MCF 10A (cell line): ENCODE measurements around the gene MYOZ3. TPM values are rescaled to one million over a fixed set of nuclear protein-coding genes. Genes with fewer than 3 reads are reported as not detected.

ENCODE experiments used
- BruUV-seq: library from RNA; stranded (reverse); fragments of 400-500 nt; replicated peaks from 2 replicates; lab custom pipeline; 2021; lab: Mats Ljungman, UMichigan
- CTCF ChIA-PET: fragments of 300-600 bp; sonication (Branson Sonifier 250); formaldehyde crosslinking; extraction: SDS; loops from one replicate; lab custom pipeline; 2021; ENCODE audit warnings: antibody characterized with exemption, inconsistent platforms; lab: Yijun Ruan, JAX
- POLR2A ChIA-PET: fragments of 300-600, 350-650 bp; sonication (Branson Sonifier 250); formaldehyde crosslinking; extraction: SDS; loops from one replicate; lab custom pipeline; 2020; ENCODE audit warnings: antibody characterized with exemption, inconsistent platforms; lab: Yijun Ruan, JAX
- DNase-seq: peaks from one replicate; pipeline ENCODE4 v3.0.0-alpha.2; 2018; ENCODE audit not compliant: unreplicated experiment
- H3K27ac Mint-ChIP-seq: one replicate; pipeline ENCODE4 v1.8.0; 2022; ENCODE audit warnings: mild to moderate bottlenecking, low read depth, mixed read lengths; ENCODE audit not compliant: unreplicated experiment
- H3K27me3 Mint-ChIP-seq: one replicate; pipeline ENCODE4 v1.8.0; 2022; ENCODE audit warnings: mixed read lengths; ENCODE audit not compliant: insufficient read depth, unreplicated experiment
- H3K36me3 Mint-ChIP-seq: one replicate; pipeline ENCODE4 v1.8.0; 2022; ENCODE audit warnings: mild to moderate bottlenecking, moderate library complexity, mixed read lengths; ENCODE audit not compliant: insufficient read depth, unreplicated experiment
- H3K4me1 Mint-ChIP-seq: one replicate; pipeline ENCODE4 v1.8.0; 2022; ENCODE audit warnings: mixed read lengths; ENCODE audit not compliant: insufficient read depth, unreplicated experiment
- H3K4me3 Mint-ChIP-seq: one replicate; pipeline ENCODE4 v1.8.0; 2022; ENCODE audit warnings: mild to moderate bottlenecking, moderate library complexity, mixed read lengths; ENCODE audit not compliant: unreplicated experiment
- H3K9me3 Mint-ChIP-seq: one replicate; pipeline ENCODE4 v1.8.0; 2022; ENCODE audit warnings: mixed read lengths; ENCODE audit not compliant: unreplicated experiment
- intact Hi-C: fragments of 100-400 bp; cut with micrococcal nuclease; formaldehyde crosslinking; loops from 2 replicates; pipeline ENCODE4 v1.14.1; 2022
- total RNA-seq: library from RNA; stranded (reverse); gene quantifications from 2 replicates; pipeline ENCODE4 v1.2.3, GENCODE V29; 2022
- TF ChIP-seq, protein P1 (sequence below): fragments of 200-600 bp; IDR thresholded peaks from one replicate; pipeline ENCODE4 v1.8.0; 2022; ENCODE audit warnings: antibody characterized with exemption, mild to moderate bottlenecking; ENCODE audit not compliant: unreplicated experiment

The MYOZ3 gene
- total RNA-seq, 1 experiment from 2014 or later, result not detected

DNA sequence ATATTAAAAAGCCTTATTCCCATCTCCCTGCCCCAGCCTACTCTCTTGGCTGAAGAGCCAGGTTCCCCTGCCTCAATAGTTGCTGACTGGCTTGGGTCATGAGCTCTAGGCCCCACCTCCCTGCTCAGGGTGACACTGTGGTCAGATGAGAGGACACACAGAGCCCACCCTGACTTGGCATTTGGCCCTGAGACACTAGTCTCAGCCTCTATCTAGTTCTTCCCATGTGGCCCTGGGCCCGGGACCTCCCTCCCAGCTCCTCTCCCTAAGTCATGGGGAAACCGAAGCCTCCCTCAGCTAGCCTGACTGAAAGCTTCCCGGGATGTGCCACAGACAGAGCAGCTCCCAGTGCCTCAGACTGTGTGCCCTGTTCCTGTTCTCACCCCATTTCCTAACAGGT is 5.8 kb upstream of the MYOZ3 start:
- CTCF ChIA-PET, result interaction anchor here (0.6 to 13.6 kb wide), 23 partner anchors 12 to 1092 kb away, joined by 3 to 429 read pairs (median 4); partner anchors contain the start of genes SMIM3 and SYNPO
- no peak overlapping the region for H3K4me3 Mint-ChIP-seq
- BruUV-seq, result no TSS peak
- no peaks in the 10 kb centered on the region for H3K27me3 Mint-ChIP-seq
- H3K36me3 Mint-ChIP-seq, result peaks cover 14% of the 10 kb centered on the region
- no peak for DNase-seq
- intact Hi-C loops, result no loop called here
- H3K4me1 Mint-ChIP-seq, result peaks cover 18% of the 10 kb centered on the region
- TF ChIP-seq, protein P1, sequence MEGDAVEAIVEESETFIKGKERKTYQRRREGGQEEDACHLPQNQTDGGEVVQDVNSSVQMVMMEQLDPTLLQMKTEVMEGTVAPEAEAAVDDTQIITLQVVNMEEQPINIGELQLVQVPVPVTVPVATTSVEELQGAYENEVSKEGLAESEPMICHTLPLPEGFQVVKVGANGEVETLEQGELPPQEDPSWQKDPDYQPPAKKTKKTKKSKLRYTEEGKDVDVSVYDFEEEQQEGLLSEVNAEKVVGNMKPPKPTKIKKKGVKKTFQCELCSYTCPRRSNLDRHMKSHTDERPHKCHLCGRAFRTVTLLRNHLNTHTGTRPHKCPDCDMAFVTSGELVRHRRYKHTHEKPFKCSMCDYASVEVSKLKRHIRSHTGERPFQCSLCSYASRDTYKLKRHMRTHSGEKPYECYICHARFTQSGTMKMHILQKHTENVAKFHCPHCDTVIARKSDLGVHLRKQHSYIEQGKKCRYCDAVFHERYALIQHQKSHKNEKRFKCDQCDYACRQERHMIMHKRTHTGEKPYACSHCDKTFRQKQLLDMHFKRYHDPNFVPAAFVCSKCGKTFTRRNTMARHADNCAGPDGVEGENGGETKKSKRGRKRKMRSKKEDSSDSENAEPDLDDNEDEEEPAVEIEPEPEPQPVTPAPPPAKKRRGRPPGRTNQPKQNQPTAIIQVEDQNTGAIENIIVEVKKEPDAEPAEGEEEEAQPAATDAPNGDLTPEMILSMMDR, result no peak
- POLR2A ChIA-PET, result interaction anchor here (2.8 to 3.5 kb wide), 3 partner anchors 12 to 94 kb away, joined by 15 to 21 read pairs (median 20); partner anchors contain the start of gene SYNPO
- no peak overlapping the region for H3K27ac Mint-ChIP-seq
- H3K9me3 Mint-ChIP-seq, result no peaks in the 10 kb centered on the region

DNA sequence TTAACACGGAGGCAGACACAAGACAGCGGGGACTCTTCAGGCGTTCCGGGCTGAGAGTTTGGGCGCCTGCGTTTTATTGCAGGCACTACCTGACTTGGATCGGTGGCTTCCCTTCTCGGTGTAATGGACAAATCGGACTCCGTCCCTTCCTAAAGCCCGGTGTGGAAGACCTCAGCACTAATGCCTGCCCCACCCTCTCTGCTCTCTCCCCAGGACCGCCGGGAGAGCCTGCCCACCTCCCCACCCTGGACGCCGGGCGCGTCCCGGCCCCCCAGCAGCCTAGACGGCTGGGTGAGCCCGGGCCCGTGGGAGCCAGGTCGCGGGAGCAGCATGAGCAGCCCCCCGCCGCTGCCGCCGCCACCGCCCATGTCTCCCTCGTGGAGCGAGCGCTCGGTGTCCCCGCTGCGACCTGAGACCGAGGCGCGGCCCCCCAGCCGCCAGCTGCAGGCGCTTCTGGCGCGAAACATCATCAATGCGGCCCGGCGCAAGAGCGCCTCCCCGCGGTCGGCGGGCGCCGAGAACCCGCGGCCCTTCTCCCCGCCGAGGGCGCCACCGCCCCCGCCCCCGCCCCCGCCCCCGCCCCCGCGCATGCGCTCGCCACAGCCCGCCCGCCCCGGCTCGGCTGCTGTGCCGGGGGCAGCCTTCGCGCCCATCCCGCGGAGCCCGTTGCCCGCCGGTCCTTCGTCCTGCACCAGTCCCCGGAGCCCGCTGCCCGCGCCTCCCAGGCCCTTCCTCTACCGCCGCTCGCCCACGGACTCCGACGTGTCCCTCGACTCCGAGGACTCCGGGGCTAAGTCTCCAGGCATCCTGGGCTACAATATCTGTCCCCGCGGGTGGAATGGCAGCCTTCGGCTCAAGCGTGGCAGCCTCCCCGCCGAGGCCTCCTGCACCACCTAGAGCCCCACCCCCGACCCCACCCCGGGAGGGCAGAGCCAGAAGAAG is 4.6 kb upstream of the MYOZ3 start:
- ChIA-PET CTCF (interaction anchor here (0.5 to 13.6 kb wide), 31 partner anchors 9 to 940 kb away, joined by 3 to 429 read pairs (median 4); partner anchors contain the start of genes RBM22, SMIM3 and SYNPO), POLR2A (interaction anchor here (0.6 to 3.5 kb wide), 7 partner anchors 14 to 117 kb away, joined by 3 to 20 read pairs (median 3); no protein-coding TSS in a partner anchor)
- Mint-ChIP-seq H3K27me3 (peaks cover 11% of the 10 kb centered on the region), H3K9me3 (no peaks in the 10 kb centered on the region), H3K27ac (no peak overlapping the region), H3K4me1 (peaks cover 14% of the 10 kb centered on the region), H3K36me3 (peaks cover 1% of the 10 kb centered on the region), H3K4me3 (peak overlapping the region; percentile 71)
- no TSS peak for BruUV-seq
- TF ChIP-seq, protein P1, result peak; percentile 99
- intact Hi-C loops, result loop anchor here (1.0 kb wide), 3 partner anchors 95 to 198 kb away; no protein-coding TSS in a partner anchor
- peak; percentile 58 for DNase-seq

DNA sequence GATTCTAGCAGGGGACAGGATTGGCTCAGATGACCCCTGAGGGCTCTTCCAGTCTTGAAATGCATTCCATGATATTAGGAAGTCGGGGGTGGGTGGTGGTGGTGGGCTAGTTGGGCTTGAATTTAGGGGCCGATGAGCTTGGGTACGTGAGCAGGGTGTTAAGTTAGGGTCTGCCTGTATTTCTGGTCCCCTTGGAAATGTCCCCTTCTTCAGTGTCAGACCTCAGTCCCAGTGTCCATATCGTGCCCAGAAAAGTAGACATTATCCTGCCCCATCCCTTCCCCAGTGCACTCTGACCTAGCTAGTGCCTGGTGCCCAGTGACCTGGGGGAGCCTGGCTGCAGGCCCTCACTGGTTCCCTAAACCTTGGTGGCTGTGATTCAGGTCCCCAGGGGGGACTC is 2.9 kb upstream of the MYOZ3 start:
- no peaks in the 10 kb centered on the region for H3K9me3 Mint-ChIP-seq
- intact Hi-C loops, result no loop called here
- no peaks in the 10 kb centered on the region for H3K36me3 Mint-ChIP-seq
- peaks cover under 1% of the 10 kb centered on the region for H3K4me1 Mint-ChIP-seq
- DNase-seq, result no peak
- no TSS peak for BruUV-seq
- peaks cover 18% of the 10 kb centered on the region for H3K27me3 Mint-ChIP-seq
- TF ChIP-seq, protein P1, result no peak
- ChIA-PET POLR2A (interaction anchor here (0.8 to 3.5 kb wide), 5 partner anchors 9 to 209 kb away, joined by 3 to 20 read pairs (median 4); no protein-coding TSS in a partner anchor), CTCF (interaction anchor here (0.6 to 13.6 kb wide), 24 partner anchors 9 to 507 kb away, joined by 3 to 429 read pairs (median 4); partner anchors contain the start of genes IRGM, RBM22 and SMIM3)
- H3K4me3 Mint-ChIP-seq, result no peak overlapping the region
- no peak overlapping the region for H3K27ac Mint-ChIP-seq
